GM23338 (cell line): ENCODE results near the gene CRAMP1. TPM values are rescaled to one million over a fixed set of nuclear protein-coding genes. Genes with fewer than 3 reads are reported as not detected.

Experiments used
- CREB1 ChIP-seq: fragments of 250-450 bp; sonication (Bioruptor Pico); IDR thresholded peaks from 2 replicates; pipeline ENCODE4 v1.5.0; 2020; ENCODE audit warnings: low read depth, mild to moderate bottlenecking, moderate library complexity
- EZH2 ChIP-seq: fragments of 200-600 bp; sonication (generic); IDR thresholded peaks from one replicate; pipeline ENCODE4 v1.8.0; 2017; ENCODE audit warnings: antibody characterized with exemption, mild to moderate bottlenecking, low read depth; ENCODE audit not compliant: unreplicated experiment
- JUNB ChIP-seq: IDR thresholded peaks from one replicate; pipeline ENCODE4 v1.6.1; 2016; ENCODE audit warnings: antibody characterized with exemption; ENCODE audit not compliant: unreplicated experiment
- NANOG ChIP-seq: IDR thresholded peaks from 2 replicates; pipeline ENCODE4 v1.6.1; 2016; ENCODE audit warnings: antibody characterized with exemption, borderline replicate concordance
- STAT1 ChIP-seq: IDR thresholded peaks from one replicate; pipeline ENCODE4 v1.6.1; 2016; ENCODE audit warnings: antibody characterized with exemption; ENCODE audit not compliant: unreplicated experiment
- ZNF331 ChIP-seq: fragments of 250-450 bp; sonication (Bioruptor Pico); IDR thresholded peaks from 2 replicates; pipeline ENCODE4 v1.5.0; 2020; ENCODE audit warnings: low read depth, mild to moderate bottlenecking, moderate library complexity
- polyA plus RNA-seq: library from polyadenylated mRNA; unstranded; fragments of >200 nt; fragmentation: Nextera tagmentation; extraction: Ambion mirVana; gene quantifications from 2 replicates; pipeline ENCODE4 v1.2.1, GENCODE V29; 2016
- total RNA-seq: library from RNA; depleted of rRNA; stranded (reverse); fragments of >200 nt; shearing (Covaris generic); gene quantifications from 2 replicates; pipeline ENCODE4 v1.2.3, GENCODE V29; 2014
- TF ChIP-seq, protein P1 (sequence below): fragments of 250-450 bp; sonication (Bioruptor Pico); IDR thresholded peaks from 2 replicates; pipeline ENCODE4 v1.5.0; 2020; ENCODE audit warnings: mild to moderate bottlenecking, moderate library complexity
- TF ChIP-seq, protein P2 (sequence below): IDR thresholded peaks from 2 replicates; pipeline ENCODE4 v1.6.1; 2016; ENCODE audit warnings: antibody characterized with exemption
- TF ChIP-seq, protein P3 (sequence below), 2 experiments: fragments of 200-600 bp in 1 of 2; sonication (generic) in 1 of 2; conservative IDR thresholded peaks; 2 replicates each; pipeline versions ENCODE4 v1.5.1 to v1.6.1; 2016 to 2017; ENCODE audit warnings: antibody characterized with exemption in 2 of 2, low read depth in 2 of 2, mild to moderate bottlenecking in 2 of 2, moderate library complexity in 1 of 2

CRAMP1 gene
- total and polyA plus RNA-seq, 2 experiments from 2014 or later: 3.4 to 16.7 TPM

DNA sequence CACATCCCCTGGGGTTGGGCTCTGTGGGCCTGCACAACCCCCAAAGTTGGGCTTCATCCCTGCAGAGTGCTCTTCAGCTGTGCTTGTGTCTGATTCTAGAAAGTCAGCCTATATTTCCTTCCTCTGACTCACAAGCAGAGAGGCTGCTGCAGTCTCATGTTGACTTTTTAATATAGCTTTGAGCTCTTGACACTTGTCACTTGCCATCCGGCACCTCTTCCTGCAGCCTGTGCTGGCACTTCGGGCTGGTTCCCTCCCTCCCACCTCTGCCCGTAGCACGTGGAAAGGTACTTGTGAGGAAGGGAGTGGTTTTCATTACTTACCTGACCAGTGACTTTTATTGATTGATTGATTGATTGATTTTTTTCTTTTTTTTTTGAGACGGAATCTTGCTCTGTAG lies 46.9 kb downstream of the CRAMP1 start (continued):
- TF ChIP-seq, protein P1, sequence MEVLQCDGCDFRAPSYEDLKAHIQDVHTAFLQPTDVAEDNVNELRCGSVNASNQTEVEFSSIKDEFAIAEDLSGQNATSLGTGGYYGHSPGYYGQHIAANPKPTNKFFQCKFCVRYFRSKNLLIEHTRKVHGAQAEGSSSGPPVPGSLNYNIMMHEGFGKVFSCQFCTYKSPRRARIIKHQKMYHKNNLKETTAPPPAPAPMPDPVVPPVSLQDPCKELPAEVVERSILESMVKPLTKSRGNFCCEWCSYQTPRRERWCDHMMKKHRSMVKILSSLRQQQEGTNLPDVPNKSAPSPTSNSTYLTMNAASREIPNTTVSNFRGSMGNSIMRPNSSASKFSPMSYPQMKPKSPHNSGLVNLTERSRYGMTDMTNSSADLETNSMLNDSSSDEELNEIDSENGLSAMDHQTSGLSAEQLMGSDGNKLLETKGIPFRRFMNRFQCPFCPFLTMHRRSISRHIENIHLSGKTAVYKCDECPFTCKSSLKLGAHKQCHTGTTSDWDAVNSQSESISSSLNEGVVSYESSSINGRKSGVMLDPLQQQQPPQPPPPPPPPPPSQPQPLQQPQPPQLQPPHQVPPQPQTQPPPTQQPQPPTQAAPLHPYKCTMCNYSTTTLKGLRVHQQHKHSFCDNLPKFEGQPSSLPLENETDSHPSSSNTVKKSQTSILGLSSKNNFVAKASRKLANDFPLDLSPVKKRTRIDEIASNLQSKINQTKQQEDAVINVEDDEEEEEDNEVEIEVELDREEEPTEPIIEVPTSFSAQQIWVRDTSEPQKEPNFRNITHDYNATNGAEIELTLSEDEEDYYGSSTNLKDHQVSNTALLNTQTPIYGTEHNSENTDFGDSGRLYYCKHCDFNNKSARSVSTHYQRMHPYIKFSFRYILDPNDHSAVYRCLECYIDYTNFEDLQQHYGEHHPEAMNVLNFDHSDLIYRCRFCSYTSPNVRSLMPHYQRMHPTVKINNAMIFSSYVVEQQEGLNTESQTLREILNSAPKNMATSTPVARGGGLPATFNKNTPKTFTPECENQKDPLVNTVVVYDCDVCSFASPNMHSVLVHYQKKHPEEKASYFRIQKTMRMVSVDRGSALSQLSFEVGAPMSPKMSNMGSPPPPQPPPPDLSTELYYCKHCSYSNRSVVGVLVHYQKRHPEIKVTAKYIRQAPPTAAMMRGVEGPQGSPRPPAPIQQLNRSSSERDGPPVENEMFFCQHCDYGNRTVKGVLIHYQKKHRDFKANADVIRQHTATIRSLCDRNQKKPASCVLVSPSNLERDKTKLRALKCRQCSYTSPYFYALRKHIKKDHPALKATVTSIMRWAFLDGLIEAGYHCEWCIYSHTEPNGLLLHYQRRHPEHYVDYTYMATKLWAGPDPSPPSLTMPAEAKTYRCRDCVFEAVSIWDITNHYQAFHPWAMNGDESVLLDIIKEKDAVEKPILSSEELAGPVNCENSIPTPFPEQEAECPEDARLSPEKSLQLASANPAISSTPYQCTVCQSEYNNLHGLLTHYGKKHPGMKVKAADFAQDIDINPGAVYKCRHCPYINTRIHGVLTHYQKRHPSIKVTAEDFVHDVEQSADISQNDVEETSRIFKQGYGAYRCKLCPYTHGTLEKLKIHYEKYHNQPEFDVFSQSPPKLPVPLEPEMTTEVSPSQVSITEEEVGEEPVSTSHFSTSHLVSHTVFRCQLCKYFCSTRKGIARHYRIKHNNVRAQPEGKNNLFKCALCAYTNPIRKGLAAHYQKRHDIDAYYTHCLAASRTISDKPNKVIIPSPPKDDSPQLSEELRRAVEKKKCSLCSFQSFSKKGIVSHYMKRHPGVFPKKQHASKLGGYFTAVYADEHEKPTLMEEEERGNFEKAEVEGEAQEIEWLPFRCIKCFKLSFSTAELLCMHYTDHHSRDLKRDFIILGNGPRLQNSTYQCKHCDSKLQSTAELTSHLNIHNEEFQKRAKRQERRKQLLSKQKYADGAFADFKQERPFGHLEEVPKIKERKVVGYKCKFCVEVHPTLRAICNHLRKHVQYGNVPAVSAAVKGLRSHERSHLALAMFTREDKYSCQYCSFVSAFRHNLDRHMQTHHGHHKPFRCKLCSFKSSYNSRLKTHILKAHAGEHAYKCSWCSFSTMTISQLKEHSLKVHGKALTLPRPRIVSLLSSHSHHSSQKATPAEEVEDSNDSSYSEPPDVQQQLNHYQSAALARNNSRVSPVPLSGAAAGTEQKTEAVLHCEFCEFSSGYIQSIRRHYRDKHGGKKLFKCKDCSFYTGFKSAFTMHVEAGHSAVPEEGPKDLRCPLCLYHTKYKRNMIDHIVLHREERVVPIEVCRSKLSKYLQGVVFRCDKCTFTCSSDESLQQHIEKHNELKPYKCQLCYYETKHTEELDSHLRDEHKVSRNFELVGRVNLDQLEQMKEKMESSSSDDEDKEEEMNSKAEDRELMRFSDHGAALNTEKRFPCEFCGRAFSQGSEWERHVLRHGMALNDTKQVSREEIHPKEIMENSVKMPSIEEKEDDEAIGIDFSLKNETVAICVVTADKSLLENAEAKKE (CRISPR knock-in tag): no peak
- TF ChIP-seq CREB1 (CRISPR knock-in tag): no peak
- no peak for TF ChIP-seq ZNF331 (CRISPR knock-in tag)
- TF ChIP-seq, protein P2, sequence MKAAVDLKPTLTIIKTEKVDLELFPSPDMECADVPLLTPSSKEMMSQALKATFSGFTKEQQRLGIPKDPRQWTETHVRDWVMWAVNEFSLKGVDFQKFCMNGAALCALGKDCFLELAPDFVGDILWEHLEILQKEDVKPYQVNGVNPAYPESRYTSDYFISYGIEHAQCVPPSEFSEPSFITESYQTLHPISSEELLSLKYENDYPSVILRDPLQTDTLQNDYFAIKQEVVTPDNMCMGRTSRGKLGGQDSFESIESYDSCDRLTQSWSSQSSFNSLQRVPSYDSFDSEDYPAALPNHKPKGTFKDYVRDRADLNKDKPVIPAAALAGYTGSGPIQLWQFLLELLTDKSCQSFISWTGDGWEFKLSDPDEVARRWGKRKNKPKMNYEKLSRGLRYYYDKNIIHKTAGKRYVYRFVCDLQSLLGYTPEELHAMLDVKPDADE: no peak
- TF ChIP-seq JUNB: no peak
- TF ChIP-seq STAT1: no peak
- TF ChIP-seq, protein P3, sequence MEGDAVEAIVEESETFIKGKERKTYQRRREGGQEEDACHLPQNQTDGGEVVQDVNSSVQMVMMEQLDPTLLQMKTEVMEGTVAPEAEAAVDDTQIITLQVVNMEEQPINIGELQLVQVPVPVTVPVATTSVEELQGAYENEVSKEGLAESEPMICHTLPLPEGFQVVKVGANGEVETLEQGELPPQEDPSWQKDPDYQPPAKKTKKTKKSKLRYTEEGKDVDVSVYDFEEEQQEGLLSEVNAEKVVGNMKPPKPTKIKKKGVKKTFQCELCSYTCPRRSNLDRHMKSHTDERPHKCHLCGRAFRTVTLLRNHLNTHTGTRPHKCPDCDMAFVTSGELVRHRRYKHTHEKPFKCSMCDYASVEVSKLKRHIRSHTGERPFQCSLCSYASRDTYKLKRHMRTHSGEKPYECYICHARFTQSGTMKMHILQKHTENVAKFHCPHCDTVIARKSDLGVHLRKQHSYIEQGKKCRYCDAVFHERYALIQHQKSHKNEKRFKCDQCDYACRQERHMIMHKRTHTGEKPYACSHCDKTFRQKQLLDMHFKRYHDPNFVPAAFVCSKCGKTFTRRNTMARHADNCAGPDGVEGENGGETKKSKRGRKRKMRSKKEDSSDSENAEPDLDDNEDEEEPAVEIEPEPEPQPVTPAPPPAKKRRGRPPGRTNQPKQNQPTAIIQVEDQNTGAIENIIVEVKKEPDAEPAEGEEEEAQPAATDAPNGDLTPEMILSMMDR (conservative IDR thresholded peaks at IDR 0.05; ENCODE audit: low read depth in 2 of 2): no peak
- TF ChIP-seq EZH2: no peak
- TF ChIP-seq NANOG: no peak
